GM19372 (cell line): ENCODE data around the gene GRIK2.

Source experiments
- ATAC-seq: cut with Tn5 transposase; IDR thresholded peaks from one replicate; pipeline ENCODE4 v1.9.1; 2021; ENCODE audit warnings: mild to moderate bottlenecking, low read depth, moderate library complexity; ENCODE audit not compliant: unreplicated experiment

The GRIK2 gene

GRCh38 chr6:101689695-101690094 lies 296.2 kb downstream of the GRIK2 start:
- no peak for ATAC-seq

GRCh38 chr6:101700655-101701054 lies 307.1 kb downstream of the GRIK2 start:
- no peak for ATAC-seq

GRCh38 chr6:101703311-101703710 lies 309.8 kb downstream of the GRIK2 start:
- ATAC-seq = no peak

- ATAC-seq = no peak
Observed at GRCh38 chr6:101705866-101706265, 312.4 kb downstream of the GRIK2 start.

GRCh38 chr6:101706576-101706975 lies 313.1 kb downstream of the GRIK2 start:
- no peak for ATAC-seq

- ATAC-seq = no peak
Observed at GRCh38 chr6:101711518-101711917, 318.0 kb downstream of the GRIK2 start.

GRCh38 chr6:101716387-101716786 lies 322.9 kb downstream of the GRIK2 start:
- no peak for ATAC-seq

- ATAC-seq = no peak
Observed at GRCh38 chr6:101716810-101717209, 323.3 kb downstream of the GRIK2 start.

- no peak for ATAC-seq
Observed at GRCh38 chr6:101719521-101719920, 326.0 kb downstream of the GRIK2 start.

- ATAC-seq = no peak
Observed at GRCh38 chr6:101722471-101722870, 329.0 kb downstream of the GRIK2 start.

- no peak for ATAC-seq
Observed at GRCh38 chr6:101722991-101723579, 329.6 kb downstream of the GRIK2 start.

GRCh38 chr6:101728388-101728787 lies 334.9 kb downstream of the GRIK2 start:
- no peak for ATAC-seq

- ATAC-seq = no peak
Observed at GRCh38 chr6:101728956-101729355, 335.4 kb downstream of the GRIK2 start.

- ATAC-seq = no peak
Observed at GRCh38 chr6:101730954-101731353, 337.4 kb downstream of the GRIK2 start.

GRCh38 chr6:101733899-101734298 lies 340.4 kb downstream of the GRIK2 start:
- ATAC-seq = no peak

- no peak for ATAC-seq
Observed at GRCh38 chr6:101738481-101738880, 345.0 kb downstream of the GRIK2 start.

GRCh38 chr6:101740631-101741030 lies 347.1 kb downstream of the GRIK2 start:
- no peak for ATAC-seq

- no peak for ATAC-seq
Observed at GRCh38 chr6:101741474-101742171, 348.1 kb downstream of the GRIK2 start.

GRCh38 chr6:101747160-101747559 lies 353.7 kb downstream of the GRIK2 start:
- no peak for ATAC-seq

- ATAC-seq = no peak
Observed at GRCh38 chr6:101747716-101748115, 354.2 kb downstream of the GRIK2 start.

GRCh38 chr6:101755931-101756330 lies 362.4 kb downstream of the GRIK2 start:
- no peak for ATAC-seq

GRCh38 chr6:101758368-101758767 lies 364.9 kb downstream of the GRIK2 start:
- ATAC-seq = no peak
